SJSA1 (cell line): ENCODE results near the gene CLTCL1. TPM values are rescaled to one million over a fixed set of nuclear protein-coding genes. Genes with fewer than 3 reads are reported as not detected.
"Not testable (repeated sequence)": the region's sequence is repeated elsewhere in the genome, so short reads cannot be mapped to it uniquely, and the experiment has no call there.

Source experiments
- DNase-seq, 2 experiments: peaks; one replicate each; pipeline ENCODE4 v3.0.0-alpha.2; 2015 to 2020; ENCODE audit warnings: low spot score in 2 of 2, low read depth in 1 of 2
- H3K27ac ChIP-seq: fragments of 250-450 bp; sonication (Bioruptor Pico); 2 replicates; pipeline ENCODE4 v1.5.1; 2020; ENCODE audit warnings: mild to moderate bottlenecking, moderate library complexity
- H3K27me3 ChIP-seq: fragments of 250-450 bp; sonication (Bioruptor Pico); replicated peaks from 2 replicates; pipeline ENCODE4 v1.5.1; 2020; ENCODE audit warnings: mild to moderate bottlenecking, moderate library complexity
- H3K36me3 ChIP-seq: fragments of 250-450 bp; sonication (Bioruptor Pico); 2 replicates; pipeline ENCODE4 v1.5.1; 2020; ENCODE audit warnings: mild to moderate bottlenecking
- H3K4me1 ChIP-seq: fragments of 250-450 bp; sonication (Bioruptor Pico); replicated peaks from 2 replicates; pipeline ENCODE4 v1.6.1; 2021; ENCODE audit warnings: mild to moderate bottlenecking
- H3K4me3 ChIP-seq: fragments of 250-450 bp; sonication (Bioruptor Pico); 2 replicates; pipeline ENCODE4 v1.5.1; 2020; ENCODE audit warnings: mild to moderate bottlenecking
- H3K9me3 ChIP-seq: fragments of 250-450 bp; sonication (Bioruptor Pico); replicated peaks from 2 replicates; pipeline ENCODE4 v1.5.1; 2020; ENCODE audit warnings: mild to moderate bottlenecking
- total RNA-seq: library from RNA; depleted of rRNA; stranded (reverse); fragments of >200 nt; shearing (Covaris generic); gene quantifications from 2 replicates; pipeline ENCODE4 v1.2.3, GENCODE V29; 2014

Gene CLTCL1
- total RNA-seq, 1 experiment from 2014 or later: 17.1 TPM

DNA sequence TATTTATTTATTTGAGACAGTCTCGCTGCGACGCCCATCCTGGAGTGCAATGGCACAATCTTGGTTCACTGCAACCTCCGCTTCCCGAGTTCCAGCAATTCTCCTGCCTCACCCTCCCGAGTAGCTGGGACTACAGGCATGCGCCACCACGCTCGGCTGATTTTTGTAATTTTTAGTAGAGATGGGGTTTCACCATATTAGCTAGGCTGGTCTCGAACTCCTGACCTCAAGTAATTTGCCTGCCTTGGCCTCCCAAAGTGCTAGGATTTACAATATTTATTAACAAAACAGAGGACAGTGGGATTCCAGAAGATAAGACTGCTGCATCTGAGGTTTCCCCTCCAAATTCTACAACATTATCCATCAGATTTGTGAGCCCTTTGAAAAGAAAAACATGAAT lies 12.4 kb downstream of the CLTCL1 start:
- not testable (repeated sequence) for DNase-seq, H3K4me3 ChIP-seq, H3K27ac ChIP-seq, H3K4me1 ChIP-seq, H3K27me3 ChIP-seq, H3K9me3 ChIP-seq
- H3K36me3 ChIP-seq: peaks cover 20% of the 10 kb centered on the region

DNA sequence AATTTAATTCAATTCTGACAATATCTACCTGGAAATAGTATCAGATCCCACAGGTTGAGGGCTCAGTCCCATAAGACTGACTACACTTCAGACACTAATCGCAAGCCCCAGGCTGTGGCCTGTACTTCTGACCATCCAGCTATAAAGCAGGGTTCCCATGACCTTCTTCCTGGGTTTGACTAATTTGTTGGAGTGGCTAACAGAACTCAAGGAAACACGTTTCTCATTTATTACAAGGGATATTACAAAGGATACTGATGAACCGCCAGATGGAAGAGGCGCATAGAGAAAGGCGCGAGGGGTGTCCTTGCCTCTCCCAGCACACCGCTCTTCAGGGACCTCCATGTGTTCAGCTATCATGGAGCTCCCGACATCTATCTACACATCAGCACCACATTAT lies 13.7 kb downstream of the CLTCL1 start:
- H3K27ac ChIP-seq: no peak overlapping the region
- H3K4me1 ChIP-seq: peaks cover 6% of the 10 kb centered on the region
- no peak overlapping the region for H3K4me3 ChIP-seq
- H3K9me3 ChIP-seq: no peaks in the 10 kb centered on the region
- no peaks in the 10 kb centered on the region for H3K27me3 ChIP-seq
- DNase-seq: no peak
- peaks cover 21% of the 10 kb centered on the region for H3K36me3 ChIP-seq

DNA sequence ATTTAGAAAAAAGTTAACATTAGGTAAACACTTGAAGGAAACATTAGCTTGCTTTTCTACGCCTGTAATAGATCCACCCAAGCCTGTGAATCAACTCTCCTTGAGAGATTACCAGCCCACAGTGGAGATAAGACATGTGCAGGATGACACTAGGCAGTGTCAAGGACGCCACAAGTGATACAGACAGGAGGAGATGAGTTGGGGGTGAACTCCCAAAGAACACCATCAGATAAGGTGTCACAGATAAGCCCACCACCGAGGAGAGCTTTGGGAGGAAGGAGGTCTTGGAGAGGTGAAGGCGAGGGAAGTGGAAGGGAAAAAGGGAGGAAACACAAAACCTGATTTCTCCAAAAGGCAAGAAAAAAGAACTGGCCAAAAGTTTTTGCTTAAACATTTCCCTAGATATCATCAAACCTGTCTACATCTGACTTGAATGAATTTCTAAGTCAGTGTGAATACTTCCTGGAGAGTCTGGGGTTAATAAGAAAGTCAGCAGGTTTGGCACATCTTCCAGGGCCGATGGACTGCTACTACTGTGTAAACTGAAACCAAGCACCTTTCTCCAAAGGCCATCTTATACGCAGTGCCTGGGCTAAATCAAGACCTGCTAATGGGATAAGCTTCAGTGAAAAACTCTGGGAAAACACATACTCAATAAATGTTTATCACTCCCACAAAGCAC lies 15.5 kb downstream of the CLTCL1 start:
- no peaks in the 10 kb centered on the region for H3K9me3 ChIP-seq
- no peak overlapping the region for H3K27ac ChIP-seq
- no peak for DNase-seq
- no peak overlapping the region for H3K4me3 ChIP-seq
- H3K36me3 ChIP-seq: peaks cover 21% of the 10 kb centered on the region
- no peaks in the 10 kb centered on the region for H3K27me3 ChIP-seq
- H3K4me1 ChIP-seq: peaks cover 23% of the 10 kb centered on the region

DNA sequence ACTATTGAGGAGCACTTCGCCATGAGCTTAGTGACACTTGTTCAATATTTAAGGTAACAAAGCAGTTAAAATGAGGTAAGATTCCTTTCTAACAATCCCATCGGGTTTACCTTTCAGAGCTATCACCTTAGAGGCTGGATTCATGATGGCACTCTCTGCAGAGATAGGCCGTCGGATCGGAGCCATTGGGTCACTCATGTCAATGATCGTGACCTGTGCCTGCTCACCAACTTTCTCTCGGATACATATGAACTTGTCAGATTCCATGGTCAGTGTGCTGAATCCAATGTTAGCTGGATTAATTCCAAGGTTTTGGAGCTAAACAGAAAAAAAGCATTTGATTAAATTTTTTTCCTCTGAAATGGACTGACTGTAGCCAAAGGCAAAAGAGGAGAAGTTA lies 16.0 kb downstream of the CLTCL1 start:
- no peaks in the 10 kb centered on the region for H3K9me3 ChIP-seq
- no peak overlapping the region for H3K27ac ChIP-seq
- H3K4me1 ChIP-seq: peaks cover 24% of the 10 kb centered on the region
- no peaks in the 10 kb centered on the region for H3K27me3 ChIP-seq
- no peak overlapping the region for H3K4me3 ChIP-seq
- no peak for DNase-seq
- peaks cover 21% of the 10 kb centered on the region for H3K36me3 ChIP-seq

DNA sequence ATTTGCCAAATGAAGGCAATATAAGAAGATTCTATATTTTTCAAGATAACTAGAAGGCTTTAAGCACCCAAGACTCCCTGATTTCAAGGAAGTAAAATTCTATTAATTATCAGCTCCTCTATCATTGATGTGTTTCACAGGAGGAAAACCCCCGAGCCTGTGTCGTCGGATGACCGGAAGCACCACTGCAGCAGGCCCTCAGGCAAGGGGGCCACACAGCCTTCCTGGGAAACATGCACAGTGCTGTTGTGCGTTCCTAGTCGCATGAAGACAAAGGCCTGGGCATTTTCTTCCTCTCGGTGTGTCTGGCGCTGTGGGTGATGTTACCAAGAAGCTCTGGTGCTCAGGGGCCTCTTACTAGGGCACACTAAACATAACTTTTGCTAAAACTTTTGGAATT lies 16.4 kb downstream of the CLTCL1 start:
- peaks cover 21% of the 10 kb centered on the region for H3K36me3 ChIP-seq
- no peak overlapping the region for H3K4me3 ChIP-seq
- H3K4me1 ChIP-seq: peaks cover 24% of the 10 kb centered on the region
- H3K9me3 ChIP-seq: no peaks in the 10 kb centered on the region
- H3K27ac ChIP-seq: no peak overlapping the region
- DNase-seq: no peak
- H3K27me3 ChIP-seq: no peaks in the 10 kb centered on the region

DNA sequence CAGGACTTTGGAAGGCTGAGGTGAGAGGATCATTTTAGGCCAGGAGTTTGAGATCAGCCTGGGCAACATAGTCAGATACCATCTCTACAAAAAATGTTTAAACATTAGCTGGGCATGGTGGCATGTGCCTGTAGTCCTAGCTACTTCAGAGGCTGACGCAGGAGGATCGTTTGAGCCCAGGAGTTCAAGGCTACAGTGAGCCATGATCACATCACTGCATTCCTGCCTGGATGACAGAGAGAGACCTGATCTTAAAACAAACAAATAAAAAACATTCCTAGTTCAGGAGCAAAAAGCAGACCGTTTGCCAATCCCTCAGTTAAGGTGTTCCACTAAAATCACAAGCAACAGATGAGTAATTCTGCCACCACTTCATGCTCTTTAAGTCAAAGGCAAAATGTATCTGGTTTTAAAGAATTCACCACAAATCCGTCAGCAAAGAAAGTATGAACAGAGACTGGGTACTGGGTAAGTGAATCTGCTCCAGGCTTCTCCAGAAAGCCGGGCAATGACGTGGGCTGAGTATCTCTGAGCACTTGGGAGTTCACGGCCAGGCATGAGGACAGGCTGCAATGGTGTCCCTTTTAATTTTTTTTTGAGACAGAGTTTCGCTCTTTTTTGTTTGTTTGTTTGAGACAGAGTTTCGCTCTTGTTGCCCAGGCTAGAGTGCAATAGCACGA lies 19.5 kb downstream of the CLTCL1 start:
- H3K4me1 ChIP-seq: peaks cover 24% of the 10 kb centered on the region
- H3K9me3 ChIP-seq: no peaks in the 10 kb centered on the region
- DNase-seq: peak; percentile 80 to 88
- H3K4me3 ChIP-seq: no peak overlapping the region
- peaks cover 32% of the 10 kb centered on the region for H3K36me3 ChIP-seq
- H3K27ac ChIP-seq: peak overlapping the region; percentile 58
- H3K27me3 ChIP-seq: no peaks in the 10 kb centered on the region

DNA sequence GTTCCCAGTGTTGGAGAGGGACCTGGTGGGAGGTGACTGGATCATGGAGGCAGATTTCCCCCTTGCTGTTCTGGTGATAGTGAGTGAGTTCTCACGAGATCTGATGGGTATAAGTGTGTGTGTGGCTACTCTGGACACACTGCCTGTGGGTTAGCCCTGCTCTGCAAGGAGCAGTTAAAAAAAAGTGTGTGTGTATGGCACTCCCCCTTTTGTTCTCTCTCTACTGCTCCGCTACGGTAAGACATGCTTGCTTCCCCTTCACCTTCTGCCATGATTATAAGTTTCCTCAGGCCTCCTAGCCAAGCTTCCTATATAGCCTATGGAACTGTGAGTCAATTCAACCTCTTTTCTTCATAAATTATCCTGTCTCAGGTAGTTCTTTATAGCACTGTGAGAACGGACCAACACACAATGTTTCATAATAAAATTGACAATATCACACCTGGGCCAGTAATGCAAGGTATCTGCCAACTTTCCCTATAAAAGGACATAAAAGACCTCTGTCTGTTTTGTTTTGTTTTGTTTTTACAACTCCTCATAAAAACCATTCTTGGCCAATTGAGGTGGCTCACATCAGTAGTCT lies 20.2 kb downstream of the CLTCL1 start:
- H3K4me3 ChIP-seq: no peak overlapping the region

DNA sequence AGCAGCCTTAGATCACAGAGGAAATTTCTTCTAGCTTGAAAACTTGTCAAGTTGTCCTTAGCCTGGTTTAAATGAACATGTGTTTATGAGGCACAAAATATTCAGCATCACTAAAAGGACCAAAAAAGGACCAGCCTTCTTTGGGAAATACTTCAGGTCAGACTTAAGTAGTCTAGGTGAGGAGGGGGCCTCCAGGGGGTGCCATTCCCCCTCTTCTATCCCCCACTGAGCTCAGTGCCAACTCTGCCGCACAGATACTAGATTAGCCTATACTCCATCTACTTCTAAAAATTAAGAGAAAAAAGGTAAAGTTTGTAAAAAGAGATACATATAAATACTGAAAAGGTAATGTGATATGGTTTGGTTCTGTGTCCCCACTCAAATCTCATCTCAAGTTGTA lies 20.6 kb downstream of the CLTCL1 start:
- Histone ChIP-seq H3K9me3 (no peaks in the 10 kb centered on the region), H3K36me3 (peaks cover 30% of the 10 kb centered on the region), H3K4me3 (no peak overlapping the region), H3K4me1 (peaks cover 21% of the 10 kb centered on the region), H3K27ac (no peak overlapping the region), H3K27me3 (no peaks in the 10 kb centered on the region)
- DNase-seq: no peak

More for the DNA sequence above, 20.2 kb downstream of the CLTCL1 start:
- peaks cover 24% of the 10 kb centered on the region for H3K4me1 ChIP-seq
- DNase-seq: no peak
- peaks cover 30% of the 10 kb centered on the region for H3K36me3 ChIP-seq
- H3K27ac ChIP-seq: peak overlapping the region; percentile 58
- no peaks in the 10 kb centered on the region for H3K9me3 ChIP-seq
- H3K27me3 ChIP-seq: no peaks in the 10 kb centered on the region

DNA sequence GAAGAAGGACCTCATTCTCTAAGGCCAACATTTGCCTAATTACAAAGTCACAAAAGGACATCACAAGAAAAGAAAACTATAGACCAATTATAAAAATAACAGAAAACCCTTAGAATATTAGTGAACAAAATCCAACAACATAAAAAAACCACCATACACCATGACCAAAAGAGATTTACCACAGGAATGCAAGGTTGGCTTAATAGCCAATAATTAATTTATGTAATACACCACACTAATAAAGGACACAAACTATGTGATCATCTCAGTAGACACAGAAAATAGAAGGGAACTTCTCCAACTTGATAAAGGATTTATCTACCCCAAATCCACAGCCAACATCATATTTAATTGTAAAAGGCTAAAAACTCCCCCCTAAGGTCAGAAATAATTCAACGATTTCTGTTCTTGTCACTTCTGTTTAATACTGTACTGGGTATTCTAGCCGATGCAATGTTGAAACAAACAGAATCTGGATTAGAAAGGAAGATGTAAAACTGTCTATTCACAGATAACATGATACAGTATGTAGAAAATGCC lies 24.9 kb downstream of the CLTCL1 start:
- H3K4me3 ChIP-seq: no peak overlapping the region
- peaks cover 6% of the 10 kb centered on the region for H3K4me1 ChIP-seq
- peaks cover 16% of the 10 kb centered on the region for H3K36me3 ChIP-seq
- H3K27me3 ChIP-seq: no peaks in the 10 kb centered on the region
- H3K27ac ChIP-seq: no peak overlapping the region
- no peaks in the 10 kb centered on the region for H3K9me3 ChIP-seq
- DNase-seq: no peak

DNA sequence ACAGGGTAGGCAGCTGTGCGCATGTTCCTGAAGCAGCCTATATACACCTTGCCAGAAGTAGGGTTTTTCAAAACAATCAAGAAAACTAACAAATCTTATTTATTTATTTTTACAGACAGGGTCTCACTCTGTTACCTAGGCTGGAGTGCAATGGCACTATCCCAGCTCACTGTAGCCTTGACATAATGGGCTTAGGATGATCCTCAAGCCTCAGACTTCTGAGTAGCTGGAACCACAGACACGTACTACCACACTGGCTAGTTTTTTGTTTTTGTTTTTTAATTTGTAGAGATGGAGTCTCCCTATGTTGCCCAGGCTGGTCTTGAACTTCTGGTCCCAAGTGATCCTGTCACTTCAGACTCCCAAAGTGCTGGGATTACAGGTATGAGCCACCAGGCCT lies 25.7 kb downstream of the CLTCL1 start:
- H3K36me3 ChIP-seq: peaks cover 21% of the 10 kb centered on the region
- no peak overlapping the region for H3K4me3 ChIP-seq
- H3K9me3 ChIP-seq: no peaks in the 10 kb centered on the region
- no peaks in the 10 kb centered on the region for H3K27me3 ChIP-seq
- no peak overlapping the region for H3K27ac ChIP-seq
- DNase-seq: no peak
- no peaks in the 10 kb centered on the region for H3K4me1 ChIP-seq

DNA sequence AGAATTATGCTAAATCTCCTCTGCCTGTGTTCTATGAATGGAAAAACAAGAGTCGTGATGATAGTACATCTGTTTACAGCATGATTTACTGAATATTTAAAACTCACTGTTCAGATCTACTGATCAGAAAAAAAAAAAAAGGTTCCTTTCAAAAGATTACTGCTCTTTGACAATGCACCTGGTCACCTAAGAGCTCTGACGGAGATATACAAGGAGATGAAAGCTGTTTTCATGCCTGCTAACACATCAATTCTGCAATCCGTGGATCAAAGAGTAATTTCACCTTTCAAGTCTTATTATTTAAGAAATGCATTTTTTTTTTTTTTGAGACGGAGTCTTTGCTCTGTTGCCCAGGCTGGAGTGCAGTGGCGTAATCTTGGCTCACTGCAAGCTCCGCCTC lies 30.7 kb downstream of the CLTCL1 start:
- H3K36me3 ChIP-seq: peaks cover 13% of the 10 kb centered on the region
- no peaks in the 10 kb centered on the region for H3K9me3 ChIP-seq
- H3K27me3 ChIP-seq: no peaks in the 10 kb centered on the region
- no peak overlapping the region for H3K27ac ChIP-seq
- H3K4me1 ChIP-seq: peaks cover 4% of the 10 kb centered on the region; the same call in 1 of the 2 replicates
- DNase-seq: no peak
- no peak overlapping the region for H3K4me3 ChIP-seq

DNA sequence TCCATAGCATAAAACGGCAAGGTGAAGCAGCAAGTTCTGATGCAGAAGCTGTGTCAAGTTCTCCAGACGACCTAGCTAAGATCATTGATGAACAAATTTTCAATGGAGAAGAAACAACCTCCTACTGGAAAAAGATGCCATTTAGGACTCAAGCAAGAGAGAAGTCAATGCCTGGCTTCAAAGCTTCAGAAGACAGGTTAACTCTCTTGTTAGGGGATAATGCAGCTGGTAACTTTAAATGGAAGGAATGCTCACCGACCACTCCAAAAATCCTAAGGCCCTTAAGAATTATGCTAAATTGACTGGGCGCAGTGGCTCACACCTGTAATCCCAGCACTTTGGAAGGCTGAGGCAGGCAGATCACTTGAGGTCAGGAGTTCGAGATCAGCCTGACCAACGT lies 31.3 kb downstream of the CLTCL1 start:
- no peak for DNase-seq
- no peaks in the 10 kb centered on the region for H3K27me3 ChIP-seq
- peaks cover 13% of the 10 kb centered on the region for H3K36me3 ChIP-seq
- peaks cover 4% of the 10 kb centered on the region; the same call in 1 of the 2 replicates for H3K4me1 ChIP-seq
- H3K27ac ChIP-seq: peak overlapping the region; percentile 15
- no peak overlapping the region for H3K4me3 ChIP-seq
- no peaks in the 10 kb centered on the region for H3K9me3 ChIP-seq

DNA sequence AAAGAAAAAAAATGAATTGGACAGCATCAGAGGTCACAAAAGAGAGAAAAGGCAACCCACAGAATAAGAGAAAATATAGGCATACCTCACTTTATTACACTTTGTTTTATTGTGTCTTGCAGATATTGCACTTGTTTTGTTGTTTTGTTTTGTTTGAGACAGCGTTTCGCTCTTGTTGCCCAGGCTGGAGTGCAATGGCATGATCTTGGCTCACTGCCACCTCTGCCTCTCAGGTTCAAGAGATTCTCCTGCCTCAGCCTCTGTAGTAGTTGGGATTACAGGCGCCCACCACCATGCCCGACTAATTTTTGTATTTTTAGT lies 32.6 kb downstream of the CLTCL1 start:
- not testable (repeated sequence) for H3K4me1 ChIP-seq, DNase-seq, H3K4me3 ChIP-seq, H3K27me3 ChIP-seq, H3K9me3 ChIP-seq, H3K27ac ChIP-seq
- H3K36me3 ChIP-seq: peaks cover 14% of the 10 kb centered on the region

DNA sequence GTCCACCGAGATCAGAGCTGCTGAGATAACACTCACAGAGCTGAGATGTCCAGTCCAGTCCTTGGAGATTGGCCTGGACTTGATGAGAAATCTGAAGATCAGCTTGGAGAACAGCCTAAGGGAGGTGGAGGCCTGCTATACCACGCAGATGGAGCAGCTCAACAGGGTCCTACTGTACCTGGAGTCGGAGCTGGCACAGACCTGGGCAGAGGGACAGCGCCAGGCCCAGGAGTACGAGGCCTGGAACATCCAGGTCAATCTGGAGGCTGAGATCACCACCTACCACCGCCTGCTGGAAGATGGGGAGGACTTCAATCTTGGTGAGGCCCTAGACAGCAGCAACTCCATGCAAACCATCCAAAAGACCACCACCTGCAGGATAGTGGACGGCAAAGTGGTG lies 33.1 kb downstream of the CLTCL1 start:
- peaks cover 19% of the 10 kb centered on the region for H3K36me3 ChIP-seq
- no peak for DNase-seq
- no peaks in the 10 kb centered on the region for H3K27me3 ChIP-seq
- H3K4me1 ChIP-seq: peaks cover 4% of the 10 kb centered on the region; the same call in 1 of the 2 replicates
- no peaks in the 10 kb centered on the region for H3K9me3 ChIP-seq
- no peak overlapping the region for H3K27ac ChIP-seq
- H3K4me3 ChIP-seq: no peak overlapping the region
